ENCODE results near the gene ASB18.

The ASB18 gene

DNA sequence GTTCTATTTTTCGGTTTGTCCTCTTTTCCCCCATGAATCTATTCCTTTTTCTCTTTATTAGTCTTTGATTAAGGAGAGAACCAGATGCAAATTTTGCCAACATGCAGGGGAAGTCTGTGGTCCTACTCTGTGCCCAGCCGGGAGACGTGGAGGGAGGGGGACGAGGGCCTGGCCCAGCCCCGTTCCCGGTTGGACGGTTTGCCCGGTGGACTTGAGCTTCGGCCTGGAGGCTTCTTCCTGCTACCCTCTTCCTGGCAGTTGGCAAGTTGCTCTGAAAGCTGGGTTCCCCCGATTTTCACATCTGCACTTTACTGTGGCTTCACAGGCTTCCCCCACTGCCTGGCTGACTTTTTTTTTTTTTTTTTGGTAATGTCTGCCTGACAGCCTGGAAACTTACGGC lies 56.7 kb downstream of the ASB18 start:
- DNase-seq: no peak

DNA sequence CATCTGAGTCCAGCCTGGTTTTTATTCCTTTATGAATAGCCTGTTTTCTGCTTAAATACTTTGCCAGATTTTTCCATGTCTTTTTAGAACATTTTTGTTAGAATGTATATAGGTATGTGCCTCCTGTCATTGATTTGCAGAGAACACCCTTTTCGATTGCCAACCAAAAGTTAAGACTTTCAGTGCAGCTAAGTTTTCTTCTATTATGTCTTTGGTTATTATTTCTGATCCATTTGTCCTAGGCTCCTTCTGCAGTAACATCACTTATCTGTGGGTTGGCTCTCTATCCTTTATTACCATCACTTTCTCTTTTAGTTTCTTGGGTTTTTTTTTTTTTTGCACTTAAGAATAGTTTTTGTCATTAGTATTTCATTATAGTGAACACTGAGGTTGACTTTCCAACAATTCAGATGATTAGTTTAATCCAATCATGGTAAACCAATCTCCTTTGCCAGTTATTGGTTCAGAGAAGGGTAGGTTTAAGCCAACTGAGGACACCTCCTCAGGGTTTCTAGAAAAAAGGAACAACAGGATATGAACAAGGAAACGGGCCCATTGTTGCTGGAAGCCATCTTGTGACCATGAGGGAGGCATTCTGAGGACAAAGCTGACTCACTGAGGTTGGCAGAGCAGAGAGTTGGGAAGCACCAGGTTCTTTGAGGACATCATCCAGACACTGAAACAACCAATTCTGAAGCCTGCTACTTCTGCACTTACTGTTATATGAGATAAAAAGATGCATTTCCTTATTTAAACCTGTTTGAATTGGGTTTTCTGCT lies 58.1 kb downstream of the ASB18 start:
- DNase-seq: no peak

DNA sequence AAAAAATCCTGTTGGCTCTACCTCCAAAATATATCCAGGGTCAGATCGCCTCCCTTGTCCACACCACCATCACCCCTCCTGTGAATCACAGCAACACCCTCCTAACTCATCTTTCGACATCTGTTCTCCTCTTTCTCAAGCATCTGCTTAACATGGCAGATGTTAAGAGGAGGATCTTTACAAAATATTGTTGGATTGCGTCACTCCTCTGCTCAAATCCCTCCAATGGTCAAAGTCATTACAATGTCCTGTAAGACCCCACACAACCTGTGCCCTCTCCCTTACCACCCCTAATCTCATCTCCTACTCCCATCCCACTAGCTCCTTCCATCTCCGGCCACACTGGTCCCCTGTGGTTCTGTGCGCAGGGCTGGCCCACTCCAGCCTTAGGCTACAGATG lies 59.3 kb downstream of the ASB18 start:
- no peak for DNase-seq

DNA sequence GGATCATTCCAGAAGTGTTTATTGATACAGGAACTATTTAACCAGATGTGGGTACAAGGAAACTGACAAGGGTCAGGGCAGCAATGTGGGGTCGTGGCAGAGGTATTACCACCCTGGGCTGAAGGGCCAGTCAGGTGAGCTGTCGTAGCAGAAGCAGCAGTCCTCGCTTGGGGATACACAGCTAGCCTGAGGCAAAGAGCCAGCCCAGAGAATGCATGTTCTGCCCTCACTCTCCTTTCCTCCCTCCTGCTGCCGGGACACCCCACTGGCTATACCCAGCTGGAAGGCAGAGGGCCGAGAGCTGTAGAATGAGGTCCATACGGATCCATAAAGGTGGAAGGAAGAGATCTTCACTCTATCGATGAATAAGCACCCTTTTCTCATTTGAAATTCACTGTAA lies 63.8 kb downstream of the ASB18 start:
- DNase-seq: no peak

DNA sequence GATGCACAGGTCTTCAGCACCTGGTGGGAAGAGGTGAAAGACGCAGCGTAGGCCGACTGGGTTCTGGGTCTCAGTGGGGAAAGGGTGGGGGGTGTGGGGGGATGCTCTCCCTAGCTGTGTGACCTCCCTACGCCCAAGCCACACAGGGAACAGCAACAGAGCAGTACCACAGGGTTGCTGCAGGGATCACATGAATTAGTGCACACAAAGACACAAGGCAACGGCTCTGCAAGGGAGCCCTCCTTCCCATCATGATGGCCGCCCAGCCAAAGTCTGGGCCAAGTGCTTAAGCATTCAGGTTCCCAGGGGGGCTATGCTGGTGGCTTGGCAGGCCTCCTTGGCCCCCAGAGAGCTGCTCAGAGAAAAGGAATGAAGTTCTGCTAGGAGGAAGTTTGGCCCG lies 67.8 kb downstream of the ASB18 start:
- no peak for DNase-seq

DNA sequence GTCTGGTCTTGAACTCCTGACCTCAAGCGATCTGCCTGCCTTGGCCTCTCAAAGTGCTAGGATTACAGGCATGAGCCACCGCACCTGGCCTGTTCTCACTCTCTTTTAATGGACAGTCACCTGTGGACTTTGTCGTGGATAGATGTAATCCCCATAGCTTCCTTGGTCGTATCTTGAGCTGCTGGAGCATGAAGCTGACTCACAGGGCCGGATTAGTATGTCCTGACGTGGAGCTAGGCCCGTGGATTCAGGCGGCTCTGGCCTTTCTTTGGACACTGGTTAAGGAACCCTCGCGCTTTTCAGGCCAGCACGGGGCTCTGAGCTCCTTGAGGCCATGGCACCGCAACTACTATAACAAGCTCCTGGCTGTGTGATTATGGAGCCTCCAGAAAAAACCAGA lies 68.5 kb downstream of the ASB18 start:
- no peak for DNase-seq

DNA sequence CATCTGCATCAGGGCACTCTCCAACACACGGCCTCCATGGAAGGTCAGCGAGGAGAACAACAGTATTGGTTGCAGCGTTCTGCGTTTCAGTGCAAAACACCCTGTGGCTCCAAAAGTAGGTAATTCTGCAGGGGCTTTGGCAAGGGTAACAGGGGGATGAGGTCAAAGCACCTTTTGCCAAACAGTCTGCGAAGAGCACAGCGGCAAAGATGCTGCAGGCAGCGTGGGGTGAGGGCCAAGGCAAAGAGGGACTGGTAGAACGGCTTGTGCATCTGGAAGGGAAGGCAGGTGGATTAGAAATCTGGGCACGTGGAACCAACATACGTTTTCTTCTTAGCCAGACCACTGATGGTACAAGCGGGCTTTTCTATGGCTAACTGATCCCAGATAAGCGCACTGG lies 69.4 kb downstream of the ASB18 start:
- no peak for DNase-seq

DNA sequence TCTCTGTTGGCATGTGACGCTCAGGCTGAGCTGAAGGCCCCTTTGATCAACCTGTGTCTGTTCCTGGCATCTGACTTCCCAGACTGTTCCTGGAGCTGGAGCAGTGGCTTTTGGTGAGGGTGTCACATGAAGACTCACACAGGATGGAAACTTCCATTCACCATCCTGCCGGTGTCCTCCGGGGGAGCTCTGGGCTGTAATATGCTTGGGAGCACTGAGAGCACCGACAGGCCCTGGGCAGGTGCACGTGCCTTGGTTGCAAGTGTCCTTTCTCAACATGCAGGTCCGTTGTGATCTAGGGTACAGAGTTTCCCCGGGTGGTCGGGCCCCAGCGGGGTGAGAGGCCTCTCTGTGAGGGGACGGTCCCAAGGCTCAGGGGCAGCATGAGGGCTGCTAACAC lies 71.2 kb downstream of the ASB18 start:
- DNase-seq: no peak

DNA sequence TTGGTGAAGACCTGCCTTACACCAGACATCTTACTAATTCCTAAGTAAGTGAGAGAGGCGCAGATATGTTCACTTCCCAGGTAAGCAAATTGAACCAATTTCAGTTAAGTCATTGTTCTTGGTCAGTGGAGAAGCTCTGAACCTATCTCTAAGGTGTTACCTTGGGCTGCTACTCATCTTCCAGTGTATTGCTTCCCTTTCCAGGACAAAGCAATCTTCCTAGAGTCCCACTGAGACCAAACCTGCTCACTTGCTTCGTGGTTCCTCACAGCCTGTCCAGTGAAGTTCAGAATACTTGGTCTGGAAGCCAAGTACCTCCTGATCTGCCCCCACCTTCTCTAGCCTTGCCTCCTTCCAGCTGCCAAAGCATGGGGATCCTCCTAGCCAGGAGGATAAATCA lies 73.5 kb downstream of the ASB18 start:
- DNase-seq: no peak

DNA sequence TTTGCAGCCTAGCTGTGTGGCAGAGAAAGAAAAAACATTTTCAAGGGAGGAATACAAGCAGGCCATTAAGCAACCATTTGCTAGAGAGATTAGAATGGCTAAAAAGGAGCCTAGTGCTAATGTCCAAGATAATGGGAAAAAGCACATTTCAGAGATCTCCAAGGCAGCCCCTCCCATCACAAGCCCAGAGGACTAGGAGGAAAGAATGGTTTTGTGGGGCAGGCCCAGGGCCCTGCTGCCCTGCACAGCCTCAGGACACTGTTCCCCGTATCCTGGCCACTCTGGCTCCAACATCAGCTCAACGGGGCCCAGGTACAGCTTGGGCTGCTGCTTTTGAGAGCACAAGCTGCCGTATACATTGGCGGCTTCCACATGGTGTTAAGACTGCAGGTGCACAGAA lies 79.5 kb downstream of the ASB18 start:
- no peak for DNase-seq

DNA sequence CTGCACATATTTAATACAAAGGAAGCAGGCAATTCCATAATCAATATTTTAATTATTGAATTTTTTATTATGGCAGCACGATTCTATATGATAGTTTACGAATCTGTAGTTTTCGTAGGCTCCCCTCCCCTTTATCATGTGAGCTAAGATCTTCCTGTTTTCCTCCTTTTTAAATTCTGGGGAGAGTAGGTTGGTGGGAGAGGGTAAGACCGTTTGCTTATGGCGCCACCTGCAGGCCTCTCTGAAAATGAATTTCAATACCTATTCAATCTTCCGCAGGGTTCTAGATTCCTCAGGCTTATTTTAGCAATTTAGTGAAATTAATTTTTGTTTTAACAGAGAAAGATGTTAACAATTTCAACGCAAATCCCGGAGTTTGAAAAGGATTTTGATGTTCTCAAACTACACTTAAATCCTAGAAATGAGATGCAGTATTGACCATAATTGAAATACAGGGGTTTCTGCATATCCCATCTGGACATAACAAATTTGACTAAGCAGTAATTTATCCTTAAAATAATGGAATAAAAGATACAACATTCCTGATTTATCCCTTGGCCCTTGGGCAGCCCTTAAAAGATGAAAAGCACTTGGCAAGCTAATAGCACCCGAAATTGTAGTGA lies 83.3 kb downstream of the ASB18 start:
- no peak for DNase-seq

DNA sequence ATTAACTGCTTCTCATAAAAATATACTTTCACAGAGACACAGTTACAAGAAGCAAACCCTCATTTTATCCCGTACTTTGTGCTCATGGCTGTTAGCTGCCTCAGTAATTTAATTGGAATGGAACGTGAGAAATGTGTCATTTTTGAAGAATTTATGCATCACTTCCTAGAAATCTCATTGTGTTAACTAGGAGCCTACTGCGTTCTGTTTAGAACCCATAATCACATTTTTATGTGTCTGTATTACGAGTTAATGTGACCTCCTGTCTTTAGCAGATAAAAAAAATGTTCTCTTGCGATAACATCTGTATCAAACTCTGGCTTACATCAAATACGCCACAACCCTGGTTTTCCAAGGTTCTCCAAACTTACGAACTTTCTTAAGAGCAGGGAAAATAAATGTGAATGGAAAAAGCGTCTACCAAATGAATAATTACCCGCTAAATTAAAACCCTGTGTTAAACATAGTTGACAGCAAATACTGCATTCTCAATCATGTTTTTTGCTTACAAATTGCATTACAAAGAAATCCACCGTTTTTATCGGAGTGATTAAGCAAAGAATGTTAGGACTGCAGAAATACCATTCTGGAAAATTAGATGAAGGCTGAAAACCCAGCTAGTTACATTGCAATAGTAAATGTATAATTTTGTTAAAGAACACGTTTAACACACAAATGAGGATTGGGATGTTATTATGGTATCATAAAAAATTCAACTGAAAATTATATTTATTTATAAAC lies 84.0 kb downstream of the ASB18 start:
- no peak for DNase-seq

DNA sequence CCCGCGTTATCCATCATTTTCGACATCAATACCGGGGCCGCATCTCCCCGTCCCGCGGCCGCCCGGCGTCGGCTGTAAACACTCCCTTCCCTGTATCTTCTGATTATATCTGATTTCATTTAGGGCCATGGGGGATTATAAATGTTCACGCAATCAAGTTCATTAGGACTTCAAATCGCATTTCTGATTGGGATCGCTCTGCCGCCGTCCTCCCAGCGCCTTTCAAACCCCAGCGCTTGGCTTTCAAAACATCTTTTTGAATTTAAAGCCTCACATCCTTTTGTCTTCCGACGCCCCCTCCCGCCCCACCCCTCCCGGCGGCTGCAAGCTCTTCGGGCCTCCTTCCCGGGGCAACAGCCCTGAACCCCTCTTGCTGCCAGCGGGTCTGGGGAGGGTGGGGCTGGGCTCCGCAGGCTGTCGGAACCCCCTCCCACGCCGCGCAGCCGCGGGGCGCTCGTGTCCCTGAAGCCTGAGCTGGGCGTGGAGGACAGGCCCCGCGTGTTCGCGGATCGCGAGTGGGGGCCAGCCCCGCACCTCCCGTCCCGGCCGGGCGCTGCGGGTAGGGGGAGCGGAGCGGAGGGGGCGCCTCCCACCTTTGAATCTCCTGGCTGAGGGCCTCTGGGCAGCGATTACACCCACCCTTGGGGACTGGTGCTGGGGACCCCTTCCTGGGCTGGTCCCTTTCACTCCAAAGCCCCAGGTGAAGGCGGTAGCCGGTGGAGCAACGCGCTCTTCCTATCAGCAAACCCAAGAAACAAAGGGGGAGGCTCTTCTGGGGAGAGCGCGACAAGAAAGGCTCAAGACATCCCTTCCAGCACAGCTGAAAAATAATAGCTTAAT lies 84.8 kb downstream of the ASB18 start:
- DNase-seq: no peak

DNA sequence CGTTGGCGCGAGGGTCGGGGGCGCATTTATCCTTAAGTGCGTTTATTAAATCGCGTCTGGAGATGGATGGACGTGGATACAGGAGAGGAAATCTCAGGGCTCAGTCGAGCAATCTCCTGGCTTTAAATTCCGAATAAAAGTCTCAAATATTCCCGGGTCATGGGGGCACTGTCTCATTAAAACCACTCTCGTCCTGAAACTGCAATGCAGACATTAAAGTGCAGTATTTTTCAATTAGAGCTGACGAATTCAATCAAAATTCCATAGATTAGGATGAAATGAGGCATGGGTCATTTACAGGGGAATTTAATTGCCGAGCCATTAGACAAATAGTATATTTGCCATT lies 85.3 kb downstream of the ASB18 start:
- no peak for DNase-seq

DNA sequence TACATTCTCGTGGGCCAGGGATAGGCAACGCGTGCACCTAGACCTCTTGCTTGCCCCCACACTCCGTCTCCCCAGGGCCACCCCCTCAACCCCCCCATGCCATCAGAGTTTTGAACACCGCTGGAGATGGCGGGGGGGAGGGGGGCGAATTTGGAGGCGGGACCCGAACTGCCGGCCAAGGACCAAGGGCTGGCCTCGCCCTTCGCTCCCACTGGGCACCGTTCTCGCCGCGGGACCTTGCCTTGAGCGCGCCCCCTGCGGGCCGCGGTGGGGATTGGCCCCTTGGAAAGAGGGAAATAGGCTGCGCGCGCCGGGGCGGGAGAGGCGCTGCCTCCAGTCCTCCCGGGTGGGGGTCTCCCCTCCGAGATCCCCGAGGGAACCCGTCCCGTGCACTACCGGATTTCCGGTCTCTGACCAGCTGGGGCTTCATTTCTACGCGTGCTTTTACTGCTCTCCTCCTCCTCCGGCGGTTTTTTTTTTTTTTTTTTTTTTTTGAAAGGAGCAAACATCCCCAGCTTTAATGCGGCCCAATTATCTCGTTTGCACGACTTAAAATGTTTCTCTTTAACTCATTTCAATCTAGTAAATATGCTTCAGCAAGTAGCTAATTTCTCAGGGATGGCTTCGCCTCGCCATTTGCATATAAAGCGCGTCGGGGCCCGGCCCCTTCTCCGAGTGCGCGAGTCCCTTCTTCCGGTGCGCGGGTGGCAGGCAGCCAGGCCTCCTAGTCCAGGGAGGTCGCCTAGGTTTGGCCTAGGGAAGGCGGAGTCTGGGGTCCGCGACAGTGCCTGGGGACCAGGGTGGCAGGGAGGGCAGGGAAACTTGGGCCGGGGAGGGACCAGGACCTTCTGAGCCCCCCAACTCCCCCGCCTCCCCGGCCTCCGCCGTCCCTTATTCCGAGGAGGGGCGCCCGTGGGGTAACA lies 86.0 kb downstream of the ASB18 start:
- DNase-seq: no peak

DNA sequence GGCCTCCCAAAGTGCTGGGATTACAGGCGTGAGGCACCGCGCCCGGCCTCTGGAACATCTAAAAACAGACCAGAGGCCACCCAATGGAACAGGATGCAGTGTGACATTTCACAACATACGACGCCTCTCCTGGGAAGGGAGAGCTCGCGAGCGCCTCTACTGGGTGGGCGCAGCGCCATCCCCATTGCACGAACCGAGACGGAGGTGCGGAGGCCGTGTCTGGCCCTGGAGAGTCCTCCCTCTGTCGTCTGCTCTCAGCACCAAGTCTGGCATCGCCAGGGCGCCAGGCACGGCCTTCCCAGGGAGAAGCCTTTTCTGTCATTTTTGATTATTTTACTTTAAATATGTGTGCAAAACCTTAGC lies 86.6 kb downstream of the ASB18 start:
- no peak for DNase-seq

DNA sequence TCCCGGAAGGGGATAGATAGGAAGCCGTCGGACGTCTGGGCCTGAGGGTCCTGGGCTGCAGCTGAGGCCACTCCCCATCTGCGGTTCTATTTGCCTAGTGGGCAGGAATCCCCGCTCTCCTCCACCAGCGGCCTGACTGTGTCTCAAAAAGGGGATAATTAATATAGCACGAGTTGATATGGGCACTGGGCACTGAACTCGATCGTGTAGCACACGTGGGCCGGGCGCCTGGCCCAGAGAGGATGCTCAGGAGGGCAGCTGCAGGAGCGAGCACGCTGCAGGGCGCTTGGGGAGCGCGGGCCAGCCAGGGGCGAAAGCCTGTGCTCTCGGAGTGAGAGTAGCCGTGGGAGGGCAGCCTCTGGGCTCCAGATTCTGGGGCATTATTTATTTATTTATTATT lies 87.3 kb downstream of the ASB18 start:
- DNase-seq: no peak

DNA sequence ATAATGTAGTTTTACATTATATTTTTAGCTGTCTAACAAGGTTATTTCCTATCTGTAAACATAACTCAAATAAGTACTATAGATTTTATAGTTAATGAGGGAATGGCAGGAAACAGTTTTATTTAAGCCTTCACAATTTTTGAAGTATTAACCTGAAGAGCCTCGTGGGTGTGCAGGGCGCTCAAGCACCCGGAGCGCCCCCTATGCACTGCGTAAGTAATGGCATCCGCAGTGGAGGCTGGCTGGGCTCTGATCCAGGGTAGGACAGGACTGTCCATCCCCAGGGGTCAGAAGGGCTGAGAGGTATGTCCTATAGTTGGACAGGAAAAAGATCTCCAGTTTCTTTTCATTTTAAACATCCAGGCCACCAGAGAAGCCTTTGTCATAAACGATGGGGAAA lies 87.8 kb downstream of the ASB18 start:
- DNase-seq: no peak

DNA sequence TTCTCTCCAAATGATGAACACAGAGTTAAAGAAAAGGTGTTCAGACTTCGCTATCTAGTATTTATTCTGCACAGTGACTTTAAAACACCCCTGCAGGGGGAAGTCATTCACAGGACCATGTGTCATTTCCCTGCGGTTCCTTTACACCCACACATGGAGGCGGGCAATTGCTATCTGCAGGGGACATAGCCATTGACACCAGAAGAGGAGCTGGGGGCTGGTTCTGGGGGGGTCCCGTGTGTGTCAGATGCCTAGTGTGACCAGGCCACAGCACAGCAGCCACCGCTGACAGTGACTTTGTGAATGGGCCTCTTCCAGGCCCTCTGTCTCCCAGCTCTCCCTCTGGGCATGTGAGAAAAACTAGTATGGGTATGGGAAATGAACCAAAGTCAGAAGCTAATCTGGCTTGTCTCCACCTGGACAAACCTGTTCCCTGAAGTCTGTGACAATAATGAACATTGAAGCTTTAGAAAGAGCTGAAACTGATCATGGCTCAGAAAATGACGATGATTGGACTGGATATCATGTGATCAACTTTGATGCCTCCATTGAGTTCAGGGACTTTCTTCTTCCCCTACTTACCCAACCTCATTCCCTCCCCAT lies 88.6 kb downstream of the ASB18 start:
- no peak for DNase-seq

DNA sequence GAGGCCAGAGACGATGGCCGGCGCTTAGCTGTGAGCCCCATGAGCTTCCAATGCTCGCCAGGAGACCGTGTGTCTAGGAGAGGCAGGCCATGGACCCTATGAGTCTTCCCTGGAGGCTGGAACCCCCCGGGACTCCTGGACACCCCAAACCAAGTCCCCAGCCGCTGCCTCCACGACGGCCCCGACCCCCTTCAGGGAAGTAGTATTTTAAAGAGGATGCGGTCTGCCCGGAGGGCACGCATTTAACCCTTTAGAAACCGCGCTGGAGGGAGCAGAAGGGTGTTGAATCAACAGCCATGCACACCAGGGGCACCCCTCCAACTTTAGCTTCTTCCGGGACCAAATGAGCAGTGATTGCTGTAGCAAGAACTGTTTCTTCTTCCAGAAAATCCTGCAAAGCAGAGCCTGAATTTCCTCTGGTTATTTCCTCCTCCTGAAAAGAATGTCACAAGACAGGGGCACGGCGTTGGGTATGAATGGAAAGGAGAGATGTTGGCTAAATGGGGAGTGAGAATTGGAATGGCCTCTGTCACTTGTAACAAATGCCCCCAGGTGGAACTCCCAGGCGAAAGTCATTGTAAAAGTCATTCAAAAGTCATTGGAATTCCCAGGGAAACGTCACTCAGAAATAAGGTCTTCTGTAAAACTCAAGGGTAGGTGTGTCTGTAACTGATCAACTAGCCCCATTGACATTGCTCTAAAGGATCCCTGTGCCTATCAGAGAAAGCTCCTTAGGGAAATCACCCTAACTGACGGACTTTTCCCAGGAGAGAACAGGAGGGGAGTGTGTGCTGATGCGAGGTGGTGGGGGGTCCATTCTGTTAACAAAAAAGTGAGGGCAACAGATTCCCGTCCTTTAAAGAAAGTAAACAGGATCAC lies 90.2 kb downstream of the ASB18 start:
- no peak for DNase-seq

All from cerebellar nuclear complex (tissue), 1 donor.